ENCODE results near the gene CADPS. TPM values are rescaled to one million over a fixed set of nuclear protein-coding genes. Genes with fewer than 3 reads are reported as not detected.

The CADPS gene
- total and polyA plus RNA-seq, 12 donors: 1.4 to 36.6 (median 21.6) TPM

DNA sequence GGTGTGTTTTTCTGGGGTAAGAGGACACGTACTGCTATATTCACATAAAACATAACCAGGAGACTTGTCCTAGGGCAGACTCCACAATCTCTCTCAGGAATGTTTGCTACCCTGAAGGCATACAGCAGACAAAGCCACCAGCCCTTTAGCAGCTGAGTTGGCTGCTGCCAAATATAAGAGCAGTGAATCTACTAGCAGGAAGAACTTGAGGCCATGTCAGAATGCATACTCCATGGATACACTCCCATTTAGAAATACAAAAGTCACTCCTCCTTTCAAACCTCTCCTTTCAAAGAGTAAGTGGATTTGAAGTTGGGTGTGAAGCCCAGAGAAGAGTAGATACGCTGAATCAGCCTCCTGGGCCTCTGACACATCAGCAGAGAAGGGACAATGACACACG, 94.1 kb downstream of the CADPS start:
- 73 to 81% methylated on average over 3 of the region's 3 CpGs for WGBS, 2 donors
- intact Hi-C loops (cut with DNase I): no loop called here
- no peak overlapping the region for H3K4me3 ChIP-seq
- H3K27me3 ChIP-seq: no peaks in the 10 kb centered on the region
- TF ChIP-seq, protein P1, sequence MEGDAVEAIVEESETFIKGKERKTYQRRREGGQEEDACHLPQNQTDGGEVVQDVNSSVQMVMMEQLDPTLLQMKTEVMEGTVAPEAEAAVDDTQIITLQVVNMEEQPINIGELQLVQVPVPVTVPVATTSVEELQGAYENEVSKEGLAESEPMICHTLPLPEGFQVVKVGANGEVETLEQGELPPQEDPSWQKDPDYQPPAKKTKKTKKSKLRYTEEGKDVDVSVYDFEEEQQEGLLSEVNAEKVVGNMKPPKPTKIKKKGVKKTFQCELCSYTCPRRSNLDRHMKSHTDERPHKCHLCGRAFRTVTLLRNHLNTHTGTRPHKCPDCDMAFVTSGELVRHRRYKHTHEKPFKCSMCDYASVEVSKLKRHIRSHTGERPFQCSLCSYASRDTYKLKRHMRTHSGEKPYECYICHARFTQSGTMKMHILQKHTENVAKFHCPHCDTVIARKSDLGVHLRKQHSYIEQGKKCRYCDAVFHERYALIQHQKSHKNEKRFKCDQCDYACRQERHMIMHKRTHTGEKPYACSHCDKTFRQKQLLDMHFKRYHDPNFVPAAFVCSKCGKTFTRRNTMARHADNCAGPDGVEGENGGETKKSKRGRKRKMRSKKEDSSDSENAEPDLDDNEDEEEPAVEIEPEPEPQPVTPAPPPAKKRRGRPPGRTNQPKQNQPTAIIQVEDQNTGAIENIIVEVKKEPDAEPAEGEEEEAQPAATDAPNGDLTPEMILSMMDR (IDR thresholded peaks at IDR 0.05): no peak
- no peak overlapping the region for H3K27ac ChIP-seq
- DNase-seq (no peak), ATAC-seq (no peak)
- H3K4me1 ChIP-seq: peaks cover 0 to 3% (median 0%) of the 10 kb centered on the region in 9 donors
- no peaks in the 10 kb centered on the region for H3K9me3 ChIP-seq
- no peaks in the 10 kb centered on the region for H3K36me3 ChIP-seq

GRCh38 chr3:62777674-62778073, 97.5 kb downstream of the CADPS start:
- DNase-seq (no peak), ATAC-seq (no peak)
- H3K27me3 ChIP-seq: no peaks in the 10 kb centered on the region
- no peak overlapping the region for H3K27ac ChIP-seq
- intact Hi-C loops (cut with DNase I): no loop called here
- TF ChIP-seq, protein P1 (IDR thresholded peaks at IDR 0.05): no peak
- peaks cover 0 to 7% (median 0%) of the 10 kb centered on the region in 9 donors for H3K4me1 ChIP-seq
- no peak overlapping the region for H3K4me3 ChIP-seq
- H3K9me3 ChIP-seq: no peaks in the 10 kb centered on the region
- no peaks in the 10 kb centered on the region for H3K36me3 ChIP-seq
- 84 to 90% methylated on average over 4 of the region's 4 CpGs for WGBS, 2 donors

DNA sequence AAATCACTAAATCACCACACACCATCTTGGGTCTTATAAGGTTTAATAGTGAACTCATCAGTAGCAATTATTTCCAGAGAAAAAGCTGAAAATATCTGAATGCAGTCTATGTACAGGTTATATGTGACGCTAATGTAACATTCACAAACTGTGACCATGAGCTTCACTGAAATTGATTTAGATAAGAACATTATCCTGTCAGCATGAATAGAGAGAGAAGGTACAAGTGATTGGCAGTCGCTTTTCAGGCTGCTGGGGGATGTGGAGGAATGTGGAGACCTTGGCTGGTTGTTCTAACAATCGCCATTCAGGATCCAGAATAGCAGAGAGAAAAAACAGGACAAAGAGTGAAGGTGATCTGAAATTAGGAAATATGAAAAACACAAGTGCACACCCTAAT, 98.1 kb downstream of the CADPS start:
- Histone ChIP-seq H3K9me3 (no peaks in the 10 kb centered on the region), H3K36me3 (no peaks in the 10 kb centered on the region), H3K27me3 (no peaks in the 10 kb centered on the region), H3K4me1 (peaks cover 0 to 7% (median 0%) of the 10 kb centered on the region in 9 donors), H3K27ac (no peak overlapping the region), H3K4me3 (no peak overlapping the region)
- intact Hi-C loops (cut with DNase I): no loop called here
- DNase-seq (no peak), ATAC-seq (no peak)
- 66 to 76% methylated on average over 3 of the region's 3 CpGs for WGBS, 2 donors
- TF ChIP-seq, protein P1 (IDR thresholded peaks at IDR 0.05): no peak

DNA sequence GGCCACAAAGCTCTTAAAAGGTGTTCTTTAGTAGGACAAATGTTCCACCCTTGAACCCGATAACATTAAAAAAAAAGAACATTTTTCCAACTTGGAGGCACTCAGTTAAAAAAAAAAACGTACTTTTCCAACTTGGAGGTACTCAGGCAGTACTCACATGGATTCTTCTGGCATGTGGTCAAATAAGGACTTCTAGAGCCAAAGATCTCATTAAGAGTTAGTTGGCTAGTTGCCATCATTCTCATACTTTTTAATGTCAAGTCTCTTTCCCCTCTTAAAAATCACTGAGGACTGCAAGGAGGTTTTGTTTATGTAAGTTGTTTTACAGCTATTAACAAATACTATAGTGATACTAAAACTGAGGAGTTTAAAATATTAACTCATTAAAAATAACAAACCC, 101.0 kb downstream of the CADPS start:
- 42 to 48% methylated on average over 2 of the region's 2 CpGs for WGBS, 2 donors
- Histone ChIP-seq H3K27ac (no peak overlapping the region), H3K9me3 (no peaks in the 10 kb centered on the region), H3K4me3 (no peak overlapping the region), H3K4me1 (peaks cover 0 to 7% (median 0%) of the 10 kb centered on the region in 9 donors), H3K27me3 (no peaks in the 10 kb centered on the region), H3K36me3 (no peaks in the 10 kb centered on the region)
- ATAC-seq (no peak), DNase-seq (no peak)
- TF ChIP-seq, protein P1 (IDR thresholded peaks at IDR 0.05): no peak
- intact Hi-C loops (cut with DNase I): no loop called here
